Skin epidermis (tissue), 12 donors: ENCODE data around the gene MUC15.

Source experiments
- H3K27ac ChIP-seq, 21 experiments: fragments of 200-600 bp; sonication (generic) in 11 of 21; one replicate each; pipeline ENCODE4 v1.5.0; 2020; ENCODE audit warnings: mild to moderate bottlenecking in 3 of 21, inconsistent platforms in 2 of 21, moderate library complexity in 2 of 21
- H3K4me3 ChIP-seq, 7 experiments: fragments of 200-600 bp; sonication (generic) in 2 of 7; one replicate each; pipeline ENCODE4 v1.5.0; 2020; ENCODE audit warnings: inconsistent platforms in 2 of 7, mild to moderate bottlenecking in 2 of 7, moderate library complexity in 1 of 7

The MUC15 gene

DNA sequence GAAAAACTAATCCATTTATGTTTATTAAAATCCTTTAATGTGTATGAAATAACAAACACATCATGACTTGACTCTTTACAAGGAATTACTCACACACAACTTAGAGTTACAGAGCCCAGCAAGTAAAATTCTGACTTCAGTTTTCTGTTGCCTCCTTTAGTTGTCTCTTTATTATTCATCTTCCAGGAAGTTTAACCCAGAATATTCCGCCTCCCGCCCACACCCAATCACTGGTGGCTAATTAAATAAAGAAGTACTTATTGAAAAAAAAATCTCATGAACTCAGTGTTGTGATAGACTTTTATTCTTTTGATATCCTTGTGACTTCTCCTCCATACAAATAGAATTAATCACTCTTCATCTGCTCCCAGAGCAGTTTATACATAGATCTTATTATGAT lies 61.9 kb downstream of the MUC15 start:
- Histone ChIP-seq H3K4me3 (no peak overlapping the region), H3K27ac (no peak overlapping the region)
